ENCODE results near the gene WWC2.

Gene WWC2

GRCh38 chr4:183098723-183099536 lies at the start of gene WWC2:
TSS of gene WWC2 (plus strand) at chr4:183099257. CDS start at chr4:183099492, 235 bp downstream.
- DNase-seq (ENCODE audit: low spot score), result peak; percentile 69

GRCh38 chr4:183053681-183054080 lies 45.4 kb upstream of the WWC2 start:
- DNase-seq (ENCODE audit: low spot score), result no peak

DNA sequence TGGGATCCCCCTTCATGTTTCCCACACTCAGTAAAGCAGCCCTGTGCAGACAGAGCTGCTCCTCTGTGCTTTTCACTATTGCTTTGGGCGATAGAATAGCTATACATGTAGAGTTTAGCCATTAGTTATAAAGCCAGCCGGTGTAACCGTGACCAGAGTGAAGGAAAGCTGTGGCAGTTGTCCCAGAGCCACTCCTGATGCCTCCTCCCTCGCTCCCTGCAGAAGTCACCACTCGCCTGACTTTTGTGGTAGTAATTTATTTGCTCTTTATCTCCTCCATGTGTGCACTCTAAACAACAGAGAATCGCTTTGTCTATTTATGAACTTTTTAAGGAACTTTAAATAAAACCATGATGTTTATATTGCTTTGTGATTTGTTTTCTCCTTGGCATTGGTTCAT lies 41.8 kb upstream of the WWC2 start:
- no peak for DNase-seq (ENCODE audit: low spot score)

- no peak for DNase-seq (ENCODE audit: low spot score)
Observed at GRCh38 chr4:183059797-183060196, 39.3 kb upstream of the WWC2 start.

GRCh38 chr4:183068502-183068901 lies 30.6 kb upstream of the WWC2 start:
- DNase-seq (ENCODE audit: low spot score), result no peak

DNA sequence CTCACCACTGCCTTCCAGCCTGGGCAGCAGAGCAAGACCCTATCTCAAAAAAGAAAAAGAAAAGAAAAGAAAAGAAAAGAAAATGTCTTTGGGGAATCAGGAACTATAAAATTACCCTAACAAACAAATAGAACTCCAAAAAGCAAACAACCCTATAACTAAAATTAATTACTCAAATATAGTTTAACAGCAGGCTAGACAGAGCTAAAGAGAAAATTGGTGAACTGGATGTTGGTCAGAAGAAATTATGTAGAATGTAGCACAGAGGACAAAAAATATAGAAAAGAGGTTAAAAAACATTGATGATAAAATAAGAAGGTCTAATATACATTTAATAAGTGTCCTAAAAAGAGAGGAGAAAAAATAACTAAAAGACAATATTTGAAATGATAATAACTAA lies 27.8 kb upstream of the WWC2 start:
- DNase-seq (ENCODE audit: low spot score), result no peak

GRCh38 chr4:183072176-183072575 lies 26.9 kb upstream of the WWC2 start:
- no peak for DNase-seq (ENCODE audit: low spot score)

DNA sequence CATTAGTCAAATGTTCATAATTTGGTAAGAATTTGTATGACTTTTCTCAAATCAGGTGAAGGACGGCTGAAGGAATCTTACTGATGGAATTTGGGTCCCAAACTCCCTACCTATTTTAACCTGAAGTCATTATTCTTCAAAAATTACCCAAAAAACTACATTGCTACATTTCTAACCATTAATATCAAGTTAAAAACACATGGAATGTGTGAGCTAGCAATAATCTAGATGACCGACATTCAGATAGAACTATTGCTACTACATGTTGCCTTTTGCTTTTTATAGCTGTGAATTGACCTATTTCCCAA lies 25.3 kb upstream of the WWC2 start:
- DNase-seq (ENCODE audit: low spot score), result no peak

DNA sequence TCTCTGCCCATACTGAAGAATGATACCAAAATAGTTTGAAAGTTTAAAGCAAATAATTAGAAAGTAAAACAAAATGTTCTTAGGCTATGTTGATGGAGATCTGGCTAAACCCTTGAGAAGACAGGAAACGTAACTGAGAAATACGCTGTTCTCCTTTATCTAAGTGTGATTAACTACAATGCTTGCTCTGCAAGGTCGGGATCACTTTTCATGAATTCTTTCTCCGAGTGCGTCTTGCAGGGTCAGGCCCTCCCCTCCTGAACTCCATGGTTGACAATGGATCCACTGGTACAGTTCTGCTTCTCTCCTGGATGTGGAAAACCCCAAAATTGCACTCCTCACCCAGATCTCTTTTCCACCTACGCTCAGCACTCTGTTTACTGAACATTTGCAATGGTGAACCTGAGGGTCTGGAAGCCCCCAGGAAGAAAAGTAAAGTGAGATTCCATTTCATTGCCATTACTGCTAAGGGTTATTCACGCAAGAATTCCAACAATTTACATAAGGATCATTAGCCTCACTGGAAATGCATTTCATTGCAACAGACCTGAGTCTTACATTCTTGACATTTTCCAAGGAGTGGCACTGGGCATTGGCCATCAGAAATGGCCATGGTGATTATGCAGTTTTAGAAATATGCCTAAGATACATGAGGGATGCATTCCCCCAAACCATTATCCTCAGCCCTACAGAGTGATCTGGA lies 24.6 kb upstream of the WWC2 start:
- no peak for DNase-seq (ENCODE audit: low spot score)

DNA sequence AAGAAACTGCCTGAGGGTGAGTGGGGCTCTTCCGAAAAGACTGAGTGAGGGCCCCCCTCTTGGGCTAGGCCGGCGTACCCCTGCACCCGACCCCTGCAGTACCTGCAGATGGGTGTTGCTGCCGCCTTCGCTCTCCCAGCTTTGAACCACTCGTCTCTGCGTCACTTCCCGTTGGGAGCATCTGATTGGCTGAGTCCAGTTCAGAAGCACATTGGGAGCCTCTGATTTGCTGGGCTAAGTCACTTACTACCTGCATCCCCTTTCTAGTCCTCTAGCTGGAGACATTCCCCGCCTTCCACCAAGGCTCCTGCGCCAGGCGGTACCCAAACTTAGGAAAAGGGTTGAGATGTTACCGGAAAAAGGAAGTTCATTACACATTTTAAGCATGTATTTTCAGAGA lies 20.4 kb upstream of the WWC2 start:
- DNase-seq (ENCODE audit: low spot score), result no peak

DNA sequence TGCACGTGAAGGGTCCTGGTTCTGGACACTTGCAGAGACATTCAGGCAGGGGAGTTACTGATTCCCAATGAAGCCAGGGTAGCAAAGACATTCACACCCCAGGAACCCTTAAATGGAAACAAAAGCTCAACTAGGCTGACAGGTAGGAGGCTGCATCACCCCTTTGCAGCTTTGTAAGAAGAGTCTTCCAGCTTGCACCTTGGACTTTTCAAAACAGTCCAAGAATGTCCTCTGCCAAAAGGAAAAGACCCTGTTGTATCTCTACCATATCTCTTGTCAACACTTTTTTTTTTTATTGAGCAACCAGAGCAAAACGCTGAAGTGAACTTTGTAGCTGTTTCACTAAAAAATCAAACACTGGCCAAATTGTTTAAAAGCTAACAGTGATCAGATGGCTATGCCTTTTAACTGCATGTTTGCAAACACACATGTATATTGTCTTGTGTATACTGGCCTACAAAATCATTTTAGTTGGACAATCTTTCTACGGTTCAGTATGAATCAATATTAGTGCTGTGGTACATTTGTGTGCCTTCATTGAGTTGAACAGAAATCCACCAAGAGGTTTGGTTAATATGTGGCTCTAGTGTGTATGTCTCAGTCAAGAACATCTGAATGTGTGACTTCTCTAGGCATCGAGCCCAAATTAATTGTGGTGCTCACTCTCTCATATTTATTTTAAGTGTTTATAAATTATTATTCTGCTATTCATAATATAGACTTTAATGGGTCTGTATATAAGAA lies 18.5 kb upstream of the WWC2 start:
- peak; percentile 32 for DNase-seq (ENCODE audit: low spot score)

- DNase-seq (ENCODE audit: low spot score), result peak; percentile 34
Observed at GRCh38 chr4:183081116-183081469, 18.0 kb upstream of the WWC2 start.

- DNase-seq (ENCODE audit: low spot score), result no peak
Observed at GRCh38 chr4:183082053-183082452, 17.0 kb upstream of the WWC2 start.

GRCh38 chr4:183094393-183095198 lies 4.5 kb upstream of the WWC2 start:
- DNase-seq (ENCODE audit: low spot score), result no peak

DNA sequence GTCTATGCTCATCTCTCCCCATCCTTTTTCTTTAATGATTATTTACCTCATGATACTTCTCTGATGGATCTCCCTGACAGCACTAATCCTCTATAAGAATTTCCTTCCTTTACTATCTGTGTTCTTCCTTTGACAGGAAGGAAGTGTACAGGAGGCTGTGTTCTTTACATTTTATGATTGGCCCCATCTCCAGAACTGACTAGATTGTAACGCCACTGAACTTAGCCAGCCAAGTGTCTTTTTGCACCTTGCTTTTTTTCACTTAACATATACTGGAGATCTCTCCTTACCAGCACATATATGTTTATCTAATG lies 3.9 kb upstream of the WWC2 start:
- DNase-seq (ENCODE audit: low spot score), result no peak

DNA sequence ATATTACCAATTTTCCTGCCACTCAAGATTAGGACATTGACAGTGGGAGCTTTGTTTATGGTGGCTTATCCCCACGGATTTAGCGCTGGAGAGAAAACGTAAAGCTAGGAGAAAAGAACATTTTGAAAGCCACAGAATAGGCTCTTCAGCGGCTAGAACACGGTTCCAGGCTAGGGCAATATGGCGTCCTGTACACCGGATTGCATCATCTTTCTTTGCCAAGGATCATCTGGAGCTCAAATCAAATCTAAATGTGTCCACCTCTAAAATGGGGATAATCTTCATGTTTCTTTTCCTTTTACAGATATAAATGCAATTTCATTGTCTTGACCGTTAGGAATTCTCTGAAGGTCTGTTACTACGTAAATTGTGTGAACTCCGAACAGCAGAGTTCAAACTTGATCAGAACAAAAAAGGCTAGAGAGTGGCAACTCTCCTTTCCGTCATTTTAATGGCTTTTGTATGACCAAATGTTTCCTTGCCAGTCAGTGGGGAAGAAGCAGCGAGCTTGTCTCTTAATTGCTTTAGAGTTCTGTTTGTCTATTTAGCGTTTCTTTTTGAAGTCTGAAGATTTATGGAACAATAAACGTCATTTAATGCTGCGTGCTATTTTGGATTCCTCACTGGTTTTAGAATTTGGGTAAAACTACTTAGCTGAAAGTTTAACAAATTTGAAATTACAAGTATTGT lies 2.6 kb upstream of the WWC2 start:
- no peak for DNase-seq (ENCODE audit: low spot score)

GRCh38 chr4:183097231-183098018 lies 1.6 kb upstream of the WWC2 start:
- no peak for DNase-seq (ENCODE audit: low spot score)

DNA sequence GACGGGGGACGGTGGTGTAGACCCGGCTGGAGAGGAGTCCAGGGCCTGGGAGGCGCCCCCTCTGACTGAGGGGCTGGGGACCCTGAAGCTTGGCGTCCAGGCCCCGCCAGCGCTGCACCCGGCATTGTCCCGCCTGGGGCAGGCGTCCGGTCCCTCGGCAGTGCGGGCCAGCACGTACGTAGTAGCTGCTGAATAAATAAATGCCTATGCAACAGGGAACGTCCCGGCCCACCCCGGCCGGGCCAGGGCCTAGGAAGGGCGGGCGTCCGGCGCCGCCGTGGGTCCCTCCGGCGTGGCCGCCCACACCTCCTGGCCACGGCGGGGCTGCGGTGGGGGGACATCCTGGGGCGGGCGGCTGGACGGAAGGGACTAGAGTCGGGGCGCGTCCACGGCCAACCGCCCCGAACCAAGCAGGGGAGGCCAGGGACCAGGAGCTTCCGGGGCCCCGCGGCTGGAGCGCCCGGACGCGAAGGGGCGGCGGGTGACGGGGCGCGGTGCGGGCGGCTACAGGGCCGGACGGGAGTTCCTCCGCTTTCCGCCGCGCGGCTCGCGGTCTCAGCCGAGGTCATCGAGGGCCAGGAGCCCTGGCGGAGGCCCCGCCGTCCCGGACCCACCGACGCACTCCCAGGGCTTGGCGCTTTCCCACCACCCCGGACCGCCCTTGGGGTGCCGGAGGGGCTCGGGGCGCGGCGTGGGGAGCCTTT lies 886 bp upstream of the WWC2 start:
- DNase-seq (ENCODE audit: low spot score), result no peak

DNA sequence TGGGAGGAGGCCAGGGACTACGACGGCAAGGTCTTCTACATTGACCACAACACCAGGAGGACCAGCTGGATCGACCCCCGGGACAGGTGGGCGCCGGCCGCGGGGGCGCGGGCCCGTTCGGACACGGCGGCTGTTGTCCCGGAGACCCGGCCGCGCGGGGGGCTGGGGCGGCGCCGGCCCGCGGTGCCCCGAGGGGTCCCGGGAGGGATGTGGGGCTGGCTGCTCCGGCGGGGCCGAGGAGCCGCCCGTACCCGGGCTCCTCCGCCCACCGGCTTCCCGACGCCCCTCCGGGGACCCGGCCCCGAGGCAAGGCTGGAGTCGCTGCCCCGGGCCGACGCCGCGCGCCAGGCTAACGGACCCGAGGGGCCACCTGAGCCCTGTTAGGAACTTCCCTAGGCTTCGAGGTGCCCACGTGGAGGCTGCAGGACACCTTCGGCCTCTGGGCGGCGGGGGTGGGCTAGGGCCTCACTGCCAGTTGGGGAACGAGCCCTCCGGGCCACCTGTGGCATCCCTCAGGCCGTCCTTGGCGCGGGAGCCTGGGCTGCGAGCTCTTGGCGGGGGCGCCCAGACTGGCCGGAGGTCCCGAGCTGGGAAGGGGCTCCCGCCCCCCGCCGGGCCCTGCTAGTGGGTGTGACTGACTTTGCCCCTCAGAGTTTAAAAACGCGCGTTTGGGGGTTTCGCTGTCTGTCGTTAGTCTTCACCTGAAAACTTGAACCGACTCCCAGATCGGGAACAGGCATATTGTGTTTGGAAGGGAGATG lies 660 bp downstream of the WWC2 start:
- DNase-seq (ENCODE audit: low spot score), result peak; percentile 23

DNA sequence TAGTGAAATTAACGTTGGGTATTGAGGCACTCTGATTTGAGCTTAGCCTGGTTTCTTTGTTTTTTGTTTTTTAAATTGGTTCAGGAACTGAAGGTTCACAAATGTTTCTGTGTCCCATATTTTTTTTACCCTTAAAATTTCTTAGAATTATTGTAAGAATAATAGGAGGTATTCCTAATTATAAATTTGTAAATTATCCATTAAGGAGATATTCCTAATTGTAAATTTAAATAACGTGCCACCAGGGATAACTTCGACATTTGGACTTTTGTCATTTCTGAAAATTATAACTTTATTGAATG lies 1.2 kb downstream of the WWC2 start:
- no peak for DNase-seq (ENCODE audit: low spot score)
